Body of pancreas (tissue), 4 donors: ENCODE measurements around the gene SUGP2.

Experiments
- CTCF ChIP-seq, 7 experiments: fragments of 450-650 bp in 4 of 7; fragments of 200-600 bp in 3 of 7; sonication (generic) in 3 of 7; IDR thresholded peaks; one replicate each; pipeline ENCODE4 v1.5.1; 2016 to 2019; ENCODE audit warnings: antibody characterized with exemption in 7 of 7
- POLR2A ChIP-seq, 3 donors: fragments of 450-650 bp; IDR thresholded peaks; one replicate each; pipeline ENCODE4 v1.6.1; 2016; ENCODE audit warnings: antibody characterized with exemption in 3 of 3, mild to moderate bottlenecking in 2 of 3

GRCh38 chr19:19033176-19033425 is 216 bp downstream of the SUGP2 start:
- TF ChIP-seq CTCF (IDR thresholded peaks at IDR 0.05) (peak in 1 of 7 experiments; percentile 2), POLR2A (IDR thresholded peaks at IDR 0.05) (no peak)
